Right renal cortex interstitium (tissue), 3 donors: ENCODE data around the gene GALT. TPM values are rescaled to one million over a fixed set of nuclear protein-coding genes. Genes with fewer than 3 reads are reported as not detected.

Experiments
- DNase-seq, 3 donors: peaks; one replicate each; pipeline ENCODE4 v3.0.0-alpha.2; 2013; ENCODE audit warnings: low read depth in 3 of 3, low spot score in 2 of 3
- polyA plus RNA-seq, 3 donors: library from polyadenylated mRNA; unstranded; fragments of 120-200 nt; gene quantifications; one replicate each; pipeline ENCODE4 v1.2.1, GENCODE V29; 2013; ENCODE audit not compliant: insufficient read length in 3 of 3

GALT gene
- polyA plus RNA-seq: 10 to 100 TPM; 57.8 to 70.9 (median 62.0) TPM

- peak in 1 of 3 donors; percentile 84 for DNase-seq
Observed at GRCh38 chr9:34646211-34647083, at the start of gene GALT. Gene GALT (plus strand): TSS chr9:34646675. CDS start chr9:34646705, 30 bp downstream.

- DNase-seq: no peak
Observed at GRCh38 chr9:34599546-34599945, 46.9 kb upstream of the GALT start.

GRCh38 chr9:34600908-34601307 is 45.6 kb upstream of the GALT start:
- DNase-seq: no peak

GRCh38 chr9:34601937-34602573 is 44.4 kb upstream of the GALT start:
- DNase-seq: no peak

- DNase-seq: no peak
Observed at GRCh38 chr9:34603610-34604231, 42.8 kb upstream of the GALT start.

- DNase-seq: no peak
Observed at GRCh38 chr9:34606190-34606589, 40.3 kb upstream of the GALT start.

- DNase-seq: no peak
Observed at GRCh38 chr9:34606905-34607304, 39.6 kb upstream of the GALT start.

GRCh38 chr9:34607331-34607730 is 39.1 kb upstream of the GALT start:
- DNase-seq: no peak

- DNase-seq: no peak
Observed at GRCh38 chr9:34610434-34611206, 35.9 kb upstream of the GALT start.

- no peak for DNase-seq
Observed at GRCh38 chr9:34611251-34611810, 35.1 kb upstream of the GALT start.

GRCh38 chr9:34611811-34612787 is 34.4 kb upstream of the GALT start, which contains the start of gene RPP25L:
Gene RPP25L (minus strand): TSS chr9:34612097. CDS start chr9:34611296, 801 bp downstream.
- peak in 2 of 3 donors; percentile 72 to 75 for DNase-seq

GRCh38 chr9:34612788-34613390 is 33.6 kb upstream of the GALT start:
- no peak for DNase-seq

- no peak for DNase-seq
Observed at GRCh38 chr9:34615132-34615531, 31.3 kb upstream of the GALT start.

- DNase-seq: peak; percentile 87 to 90 (median 88)
Observed at GRCh38 chr9:34620061-34620994, 26.1 kb upstream of the GALT start, which contains the start of gene DCTN3. Gene DCTN3 (minus strand): TSS chr9:34620495. CDS start chr9:34620464, 31 bp downstream.

- DNase-seq: no peak
Observed at GRCh38 chr9:34623374-34624235, 22.9 kb upstream of the GALT start.

- no peak for DNase-seq
Observed at GRCh38 chr9:34624475-34625185, 21.8 kb upstream of the GALT start.
